Gastrocnemius medialis (tissue), 4 donors: ENCODE results near the gene CXorf51A.
"Not testable (repeated sequence)": the region's sequence is repeated elsewhere in the genome, so short reads cannot be mapped to it uniquely, and the experiment has no call there.

Experiments
- CTCF ChIP-seq, 5 experiments: fragments of 450-650 bp in 3 of 5; fragments of 200-600 bp in 2 of 5; sonication (generic) in 2 of 5; IDR thresholded peaks in 4 of 5; conservative IDR thresholded peaks in 1 of 5; 1 replicate in 4 of 5; 2 replicates in 1 of 5; pipeline ENCODE4 v1.5.1; 2016 to 2019; ENCODE audit warnings: antibody characterized with exemption in 5 of 5, mild to moderate bottlenecking in 3 of 5, moderate library complexity in 3 of 5
- POLR2A ChIP-seq, 2 donors: fragments of 450-650 bp; IDR thresholded peaks; one replicate each; pipeline ENCODE4 v1.6.1; 2017; ENCODE audit warnings: antibody characterized with exemption in 2 of 2, mild to moderate bottlenecking in 2 of 2, moderate library complexity in 2 of 2

- not testable (repeated sequence) for TF ChIP-seq CTCF (IDR thresholded peaks at IDR 0.05 in 4 of 5, conservative IDR thresholded peaks at IDR 0.05 in 1 of 5); POLR2A (IDR thresholded peaks at IDR 0.05)
These were observed 5.1 kb downstream of the CXorf51A start, which contains the start of gene CXorf51B for GRCh38 chrX:146809471-146809870.
